ENCODE results near the gene DUSP8. TPM values are rescaled to one million over a fixed set of nuclear protein-coding genes. Genes with fewer than 3 reads are reported as not detected.

Gene DUSP8
- total RNA-seq, 4 donors from 2014 or later, result 2.5 to 8.5 (median 4.8) TPM

GRCh38 chr11:1561955-1562354, 10.1 kb downstream of the DUSP8 start:
- intact Hi-C loops (cut with DNase I), result no loop called here
- Histone ChIP-seq H3K9me3 (no peaks in the 10 kb centered on the region), H3K27me3 (no peaks in the 10 kb centered on the region), H3K36me3 (peaks cover 0 to 66% (median 40%) of the 10 kb centered on the region in 4 donors), H3K27ac (replicated peaks in 1 of 4) (peak overlapping the region in 1 of 4 donors; percentile 98), H3K4me3 (no peak overlapping the region), H3K4me1 (peaks cover 49 to 83% (median 55%) of the 10 kb centered on the region in 4 donors)
- no peak for TF ChIP-seq EP300 (IDR thresholded peaks at IDR 0.05)
- no peak for TF ChIP-seq POLR2AphosphoS5 (IDR thresholded peaks at IDR 0.05)
- TF ChIP-seq POLR2A (IDR thresholded peaks at IDR 0.05; ENCODE audit: low read depth), result no peak
- TF ChIP-seq, protein P1, sequence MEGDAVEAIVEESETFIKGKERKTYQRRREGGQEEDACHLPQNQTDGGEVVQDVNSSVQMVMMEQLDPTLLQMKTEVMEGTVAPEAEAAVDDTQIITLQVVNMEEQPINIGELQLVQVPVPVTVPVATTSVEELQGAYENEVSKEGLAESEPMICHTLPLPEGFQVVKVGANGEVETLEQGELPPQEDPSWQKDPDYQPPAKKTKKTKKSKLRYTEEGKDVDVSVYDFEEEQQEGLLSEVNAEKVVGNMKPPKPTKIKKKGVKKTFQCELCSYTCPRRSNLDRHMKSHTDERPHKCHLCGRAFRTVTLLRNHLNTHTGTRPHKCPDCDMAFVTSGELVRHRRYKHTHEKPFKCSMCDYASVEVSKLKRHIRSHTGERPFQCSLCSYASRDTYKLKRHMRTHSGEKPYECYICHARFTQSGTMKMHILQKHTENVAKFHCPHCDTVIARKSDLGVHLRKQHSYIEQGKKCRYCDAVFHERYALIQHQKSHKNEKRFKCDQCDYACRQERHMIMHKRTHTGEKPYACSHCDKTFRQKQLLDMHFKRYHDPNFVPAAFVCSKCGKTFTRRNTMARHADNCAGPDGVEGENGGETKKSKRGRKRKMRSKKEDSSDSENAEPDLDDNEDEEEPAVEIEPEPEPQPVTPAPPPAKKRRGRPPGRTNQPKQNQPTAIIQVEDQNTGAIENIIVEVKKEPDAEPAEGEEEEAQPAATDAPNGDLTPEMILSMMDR (IDR thresholded peaks at IDR 0.05), result no peak
- 92% methylated on average over 2 of the region's 5 CpGs for WGBS
- no peak for DNase-seq (ENCODE audit: extremely low spot score)

DNA sequence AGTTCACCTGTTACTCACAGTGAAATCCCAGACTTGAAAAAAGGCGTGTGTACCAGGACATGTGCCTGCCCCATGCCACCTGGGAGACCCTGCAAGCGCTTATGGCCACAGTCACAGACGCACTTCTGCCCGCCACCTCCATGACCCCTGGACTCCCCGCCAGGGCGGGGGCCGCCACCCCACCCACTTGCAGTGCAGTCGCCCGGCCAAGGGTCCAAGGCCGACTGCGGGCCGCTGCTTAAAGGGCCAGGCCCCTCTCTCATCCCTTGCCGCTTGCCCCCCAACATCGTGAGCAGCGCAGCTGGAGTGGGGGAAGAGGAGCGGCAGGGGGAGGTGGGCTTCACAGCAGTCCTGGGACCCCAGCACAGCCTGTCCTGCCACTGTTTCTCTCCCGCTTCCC, 10.8 kb downstream of the DUSP8 start:
- peak overlapping the region in 3 of 4 donors; percentile 90 to 98 (median 98) for H3K27ac ChIP-seq (replicated peaks in 1 of 4)
- no peak overlapping the region for H3K4me3 ChIP-seq
- H3K27me3 ChIP-seq, result no peaks in the 10 kb centered on the region
- 84% methylated on average over 14 of the region's 17 CpGs for WGBS
- TF ChIP-seq POLR2AphosphoS5 (IDR thresholded peaks at IDR 0.05), result no peak
- no peaks in the 10 kb centered on the region for H3K9me3 ChIP-seq
- peaks cover 0 to 68% (median 42%) of the 10 kb centered on the region in 4 donors for H3K36me3 ChIP-seq
- DNase-seq (ENCODE audit: extremely low spot score), result no peak
- intact Hi-C loops (cut with DNase I), result no loop called here
- peaks cover 49 to 76% (median 54%) of the 10 kb centered on the region in 4 donors for H3K4me1 ChIP-seq

DNA sequence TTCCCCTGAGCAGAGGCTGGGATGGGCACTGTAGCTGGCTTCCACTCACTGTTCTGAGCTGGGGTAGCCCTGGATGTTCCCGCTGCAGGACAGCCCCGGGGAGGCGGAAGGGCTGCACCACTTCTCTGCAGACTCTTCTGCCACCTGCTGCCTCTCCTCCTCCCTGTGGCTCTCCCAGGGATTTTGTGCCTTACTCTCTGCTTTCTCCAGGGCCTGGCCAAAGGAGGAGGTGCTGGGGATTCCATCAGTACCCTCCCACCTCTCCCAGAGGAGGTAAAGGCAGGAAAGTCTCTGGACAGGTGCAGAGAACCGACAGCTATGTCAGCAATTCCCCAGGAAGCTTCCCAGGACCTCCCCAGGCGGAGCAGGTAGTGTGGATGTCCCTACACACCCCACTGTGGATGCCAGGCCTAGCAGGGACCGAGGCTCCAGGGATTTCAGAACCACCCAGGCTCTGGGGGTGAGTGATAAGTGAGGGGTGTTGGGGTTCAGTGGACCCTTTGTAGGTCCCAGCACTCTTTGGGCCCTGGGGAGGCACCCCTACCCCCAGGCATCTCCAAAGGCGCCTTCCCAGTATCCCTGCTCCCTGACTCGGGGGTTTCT, 11.3 kb downstream of the DUSP8 start:
- H3K4me1 ChIP-seq, result peaks cover 49 to 71% (median 54%) of the 10 kb centered on the region in 4 donors
- no peak for DNase-seq (ENCODE audit: extremely low spot score)
- no peak overlapping the region for H3K4me3 ChIP-seq
- TF ChIP-seq POLR2A (IDR thresholded peaks at IDR 0.05; ENCODE audit: low read depth), result no peak
- TF ChIP-seq EP300 (IDR thresholded peaks at IDR 0.05), result no peak
- TF ChIP-seq, protein P1 (IDR thresholded peaks at IDR 0.05), result peak in 1 of 3 experiments; percentile 17
- 81% methylated on average over 6 of the region's 8 CpGs for WGBS
- H3K36me3 ChIP-seq, result peaks cover 0 to 70% (median 46%) of the 10 kb centered on the region in 4 donors
- intact Hi-C loops (cut with DNase I), result no loop called here
- H3K9me3 ChIP-seq, result no peaks in the 10 kb centered on the region
- H3K27ac ChIP-seq (replicated peaks in 1 of 4), result peak overlapping the region; percentile 90 to 98 (median 98)
- no peaks in the 10 kb centered on the region for H3K27me3 ChIP-seq

- intact Hi-C loops (cut with DNase I), result no loop called here
- TF ChIP-seq POLR2A (IDR thresholded peaks at IDR 0.05; ENCODE audit: low read depth), result no peak
- TF ChIP-seq EP300 (IDR thresholded peaks at IDR 0.05), result no peak
- TF ChIP-seq, protein P1 (IDR thresholded peaks at IDR 0.05), result no peak
- TF ChIP-seq POLR2AphosphoS5 (IDR thresholded peaks at IDR 0.05), result no peak
- DNase-seq (ENCODE audit: extremely low spot score), result no peak
- Histone ChIP-seq H3K4me3 (no peak overlapping the region), H3K36me3 (peaks cover 0 to 69% (median 45%) of the 10 kb centered on the region in 4 donors), H3K27ac (replicated peaks in 1 of 4) (peak overlapping the region; percentile 90 to 98 (median 98)), H3K9me3 (no peaks in the 10 kb centered on the region), H3K27me3 (no peaks in the 10 kb centered on the region), H3K4me1 (peaks cover 47 to 68% (median 49%) of the 10 kb centered on the region in 4 donors)
- WGBS, result 78% methylated on average over 7 of the region's 15 CpGs
These were observed 11.9 kb downstream of the DUSP8 start for GRCh38 chr11:1560002-1560648.

- H3K27ac ChIP-seq (replicated peaks in 1 of 4), result peak overlapping the region; percentile 90 to 98 (median 98)
- H3K36me3 ChIP-seq, result peaks cover 0 to 66% (median 45%) of the 10 kb centered on the region in 4 donors
- TF ChIP-seq POLR2A (IDR thresholded peaks at IDR 0.05; ENCODE audit: low read depth), result peak; percentile 3
- TF ChIP-seq POLR2AphosphoS5 (IDR thresholded peaks at IDR 0.05), result peak; percentile 84 to 93
- TF ChIP-seq EP300 (IDR thresholded peaks at IDR 0.05), result peak; percentile 39
- TF ChIP-seq, protein P1 (IDR thresholded peaks at IDR 0.05), result no peak
- H3K4me1 ChIP-seq, result peaks cover 39 to 65% (median 43%) of the 10 kb centered on the region in 4 donors
- 42% methylated on average over 10 of the region's 29 CpGs for WGBS
- peak overlapping the region; percentile 9 to 44 (median 32) for H3K4me3 ChIP-seq
- intact Hi-C loops (cut with DNase I), result no loop called here
- no peaks in the 10 kb centered on the region for H3K9me3 ChIP-seq
- H3K27me3 ChIP-seq, result no peaks in the 10 kb centered on the region
- peak; percentile 97 for DNase-seq (ENCODE audit: extremely low spot score)
These were observed 12.7 kb downstream of the DUSP8 start for GRCh38 chr11:1559111-1559951.

All from esophagus muscularis mucosa (tissue), 4 donors.